Activated naive CD8-positive, alpha-beta T cell treated with anti-CD3 and anti-CD28 coated beads for 36 hours (primary cell): Measurements from ENCODE around the gene COL4A2. TPM values are rescaled to one million over a fixed set of nuclear protein-coding genes. Genes with fewer than 3 reads are reported as not detected.

ENCODE experiments used
- DNase-seq: peaks from one replicate; pipeline ENCODE4 v3.0.0; 2021
- H3K27ac Mint-ChIP-seq: one replicate; pipeline ENCODE4 v1.8.0; 2022; ENCODE audit warnings: mild to moderate bottlenecking, moderate library complexity, mixed read lengths
- H3K27me3 Mint-ChIP-seq: one replicate; pipeline ENCODE4 v1.8.0; 2022; ENCODE audit warnings: mild to moderate bottlenecking, mixed read lengths
- H3K36me3 Mint-ChIP-seq: one replicate; pipeline ENCODE4 v1.8.0; 2021; ENCODE audit warnings: mild to moderate bottlenecking, mixed read lengths
- H3K4me1 Mint-ChIP-seq: one replicate; pipeline ENCODE4 v1.8.0; 2021; ENCODE audit warnings: mixed read lengths
- H3K4me3 Mint-ChIP-seq: one replicate; pipeline ENCODE4 v1.8.0; 2022; ENCODE audit warnings: mild to moderate bottlenecking, moderate library complexity, mixed read lengths
- H3K9me3 Mint-ChIP-seq: one replicate; pipeline ENCODE4 v1.8.0; 2022; ENCODE audit warnings: mixed read lengths
- total RNA-seq, 2 experiments: library from RNA; stranded (reverse); gene quantifications; one replicate each; pipeline ENCODE4 v1.2.3, GENCODE V29; 2021

COL4A2 gene
- total RNA-seq = not detected

DNA sequence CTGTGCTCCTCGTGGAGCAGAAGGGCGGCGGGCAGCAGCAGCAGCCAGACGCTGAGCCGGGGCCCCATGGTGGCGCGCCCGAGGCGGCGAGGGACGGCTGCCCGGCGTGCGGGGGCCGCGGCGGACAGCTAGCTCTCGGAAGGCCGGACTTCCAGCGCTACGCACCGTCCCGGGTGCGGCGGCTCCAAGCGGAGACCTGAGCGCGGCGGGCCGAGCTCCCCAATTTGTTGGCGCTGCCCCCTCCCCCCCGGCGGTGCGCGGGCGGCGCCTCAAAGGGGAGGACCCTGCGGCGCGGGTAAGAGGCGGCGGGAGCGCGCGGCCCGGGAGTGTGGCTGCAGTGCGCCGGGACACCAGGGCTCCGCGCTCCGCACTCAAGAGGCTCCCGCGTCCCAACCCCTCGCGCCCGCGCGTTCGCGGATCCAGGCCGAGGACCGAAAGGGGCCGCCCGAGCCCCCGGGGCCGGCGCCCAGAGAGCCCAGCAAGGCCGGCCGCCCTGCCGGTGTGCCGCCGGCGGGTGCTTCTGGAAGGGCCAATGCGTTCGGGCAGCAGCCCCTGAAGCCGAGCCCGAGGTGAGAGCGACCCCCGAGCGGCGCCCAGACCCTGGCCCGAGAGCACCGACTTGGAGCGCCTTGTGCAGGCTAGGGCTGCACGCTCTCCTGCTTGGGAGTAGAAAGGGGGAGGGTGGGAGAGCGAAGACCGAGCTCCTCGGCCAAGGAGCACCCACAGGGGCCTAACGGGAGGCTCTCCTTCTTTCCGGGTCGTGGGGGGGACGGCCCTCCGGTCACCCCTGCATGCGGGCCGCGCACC, at the start of gene COL4A2, which contains the start of gene COL4A1:
Gene COL4A2 (plus strand): TSS at position 325 of the 807 bp plus-strand sequence. CDS start 620 bp downstream, outside the sequence.
Gene COL4A1 (minus strand): TSS at position 198 of the 807 bp plus-strand sequence. CDS start 130 bp downstream, at position 68.
- no peak for DNase-seq
- Mint-ChIP-seq H3K36me3 (no peaks in the 10 kb centered on the region), H3K4me1 (peaks cover 6% of the 10 kb centered on the region), H3K27me3 (peaks cover 90% of the 10 kb centered on the region), H3K9me3 (no peaks in the 10 kb centered on the region), H3K4me3 (no peak within 1 kb of the TSS), H3K27ac (no peak within 1 kb of the TSS)

GRCh38 chr13:110257408-110257807, 49.7 kb upstream of the COL4A2 start:
- Mint-ChIP-seq H3K36me3 (peaks cover 2% of the 10 kb centered on the region), H3K4me3 (no peak overlapping the region), H3K27ac (no peak overlapping the region), H3K4me1 (peaks cover 1% of the 10 kb centered on the region), H3K9me3 (peaks cover 6% of the 10 kb centered on the region), H3K27me3 (peaks cover 21% of the 10 kb centered on the region)
- no peak for DNase-seq

DNA sequence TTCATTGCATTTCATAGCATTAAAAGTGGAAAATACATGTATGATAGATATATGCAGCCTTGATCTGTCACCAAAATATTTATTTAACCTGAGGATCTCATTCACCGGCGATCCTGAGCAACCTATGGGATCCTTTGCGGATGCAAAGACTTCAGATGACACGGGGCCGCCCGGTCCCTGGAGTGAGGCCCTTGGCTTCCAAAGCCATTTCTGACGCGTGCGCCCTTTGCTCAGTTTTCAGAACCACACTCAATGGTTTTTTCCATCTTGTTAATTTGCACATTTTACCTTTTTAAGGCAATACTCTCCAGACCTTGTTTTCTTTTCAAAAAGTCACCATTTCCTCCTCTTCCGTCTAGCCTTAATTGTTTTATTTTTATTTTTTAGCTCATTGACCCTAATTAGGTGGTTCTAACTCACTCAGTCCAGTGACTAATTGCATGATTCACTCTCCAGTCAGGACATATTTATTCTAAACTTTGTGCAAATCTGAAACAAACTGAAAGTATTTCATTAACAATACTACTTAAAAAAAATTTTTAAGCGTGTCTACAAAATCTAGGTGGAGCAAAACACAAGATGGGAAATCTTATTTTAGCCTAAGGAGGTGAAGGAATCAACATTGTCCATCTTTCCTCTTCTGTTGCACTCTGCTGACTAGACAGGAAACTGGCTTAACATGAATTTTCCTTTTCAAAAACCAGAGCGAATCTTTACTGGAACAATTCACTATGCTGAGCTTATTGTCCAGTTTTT, 48.0 kb upstream of the COL4A2 start:
- DNase-seq = no peak
- no peak overlapping the region for H3K4me3 Mint-ChIP-seq
- H3K27me3 Mint-ChIP-seq = peaks cover 31% of the 10 kb centered on the region
- H3K4me1 Mint-ChIP-seq = peaks cover 1% of the 10 kb centered on the region
- peaks cover 2% of the 10 kb centered on the region for H3K36me3 Mint-ChIP-seq
- H3K27ac Mint-ChIP-seq = no peak overlapping the region
- H3K9me3 Mint-ChIP-seq = peaks cover 6% of the 10 kb centered on the region

DNA sequence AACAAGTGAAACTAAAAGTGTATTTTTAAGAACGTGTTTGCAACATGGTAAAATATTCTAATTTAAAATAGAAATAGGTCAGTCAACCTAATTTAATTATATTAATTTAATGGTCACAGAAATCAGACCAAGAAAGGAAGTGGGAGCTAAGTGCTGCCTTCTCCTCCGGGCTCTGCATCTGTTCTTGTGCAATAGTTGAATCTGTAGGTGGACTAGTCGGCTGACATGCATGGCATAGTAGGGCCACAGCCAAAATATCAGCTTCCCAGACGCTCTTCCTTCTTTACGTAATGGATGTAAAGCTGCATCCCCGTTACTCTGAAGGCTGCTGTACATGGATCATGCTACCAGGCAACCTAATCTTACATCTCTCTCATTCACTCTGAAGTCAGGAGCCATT, 47.4 kb upstream of the COL4A2 start:
- Mint-ChIP-seq H3K4me1 (peaks cover 1% of the 10 kb centered on the region), H3K27me3 (peaks cover 33% of the 10 kb centered on the region), H3K36me3 (peaks cover 2% of the 10 kb centered on the region), H3K27ac (no peak overlapping the region), H3K9me3 (peaks cover 6% of the 10 kb centered on the region), H3K4me3 (no peak overlapping the region)
- DNase-seq = no peak

- Mint-ChIP-seq H3K27ac (no peak overlapping the region), H3K4me3 (no peak overlapping the region), H3K27me3 (peaks cover 36% of the 10 kb centered on the region), H3K9me3 (no peaks in the 10 kb centered on the region), H3K36me3 (no peaks in the 10 kb centered on the region), H3K4me1 (peaks cover 1% of the 10 kb centered on the region)
- DNase-seq = no peak
Observed at GRCh38 chr13:110261166-110262081, 45.7 kb upstream of the COL4A2 start.

DNA sequence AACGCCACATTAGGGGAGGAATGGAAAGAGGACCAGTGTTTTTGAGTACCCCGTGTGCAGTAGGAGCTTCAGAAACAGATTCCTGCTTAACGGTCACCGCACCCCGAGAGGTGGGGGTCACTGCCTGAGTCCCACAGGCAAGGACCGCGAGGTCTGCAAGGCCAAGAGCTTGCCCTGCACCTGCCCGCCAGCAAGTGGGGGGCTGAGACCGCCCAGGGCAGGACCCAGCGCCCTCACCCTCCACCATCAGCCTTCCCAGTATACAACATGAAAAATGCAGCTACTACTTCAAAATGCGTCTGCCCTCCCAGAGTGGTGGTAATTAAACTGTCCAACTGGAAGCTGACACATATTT, 45.0 kb upstream of the COL4A2 start:
- H3K9me3 Mint-ChIP-seq = no peaks in the 10 kb centered on the region
- no peak overlapping the region for H3K4me3 Mint-ChIP-seq
- peaks cover 36% of the 10 kb centered on the region for H3K27me3 Mint-ChIP-seq
- H3K36me3 Mint-ChIP-seq = no peaks in the 10 kb centered on the region
- no peak overlapping the region for H3K27ac Mint-ChIP-seq
- no peak for DNase-seq
- peaks cover 1% of the 10 kb centered on the region for H3K4me1 Mint-ChIP-seq

GRCh38 chr13:110262508-110263291, 44.4 kb upstream of the COL4A2 start:
- Mint-ChIP-seq H3K4me3 (no peak overlapping the region), H3K27ac (no peak overlapping the region), H3K4me1 (no peaks in the 10 kb centered on the region), H3K36me3 (no peaks in the 10 kb centered on the region), H3K27me3 (peaks cover 36% of the 10 kb centered on the region), H3K9me3 (no peaks in the 10 kb centered on the region)
- DNase-seq = no peak

DNA sequence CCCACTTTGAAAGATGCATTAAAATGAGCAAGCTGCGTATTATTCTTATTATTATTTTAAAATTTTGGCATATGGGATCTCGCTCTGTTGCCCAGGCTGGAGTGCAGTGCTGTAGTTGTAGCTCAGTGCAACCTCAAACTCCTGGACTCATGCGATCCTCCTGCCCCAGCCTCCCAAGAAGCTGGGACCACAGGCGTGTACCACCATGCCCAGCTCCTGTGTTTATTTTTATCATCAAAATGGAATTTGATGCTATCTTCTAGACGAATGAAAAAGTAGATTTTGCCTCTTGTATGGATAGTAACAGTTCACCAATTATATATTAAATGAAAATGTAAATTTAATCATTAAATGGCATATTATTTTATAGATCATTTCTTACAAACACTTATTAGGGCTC, 43.7 kb upstream of the COL4A2 start:
- H3K4me3 Mint-ChIP-seq = no peak overlapping the region
- DNase-seq = no peak
- H3K27me3 Mint-ChIP-seq = peaks cover 32% of the 10 kb centered on the region
- no peaks in the 10 kb centered on the region for H3K9me3 Mint-ChIP-seq
- no peaks in the 10 kb centered on the region for H3K36me3 Mint-ChIP-seq
- no peaks in the 10 kb centered on the region for H3K4me1 Mint-ChIP-seq
- H3K27ac Mint-ChIP-seq = no peak overlapping the region

DNA sequence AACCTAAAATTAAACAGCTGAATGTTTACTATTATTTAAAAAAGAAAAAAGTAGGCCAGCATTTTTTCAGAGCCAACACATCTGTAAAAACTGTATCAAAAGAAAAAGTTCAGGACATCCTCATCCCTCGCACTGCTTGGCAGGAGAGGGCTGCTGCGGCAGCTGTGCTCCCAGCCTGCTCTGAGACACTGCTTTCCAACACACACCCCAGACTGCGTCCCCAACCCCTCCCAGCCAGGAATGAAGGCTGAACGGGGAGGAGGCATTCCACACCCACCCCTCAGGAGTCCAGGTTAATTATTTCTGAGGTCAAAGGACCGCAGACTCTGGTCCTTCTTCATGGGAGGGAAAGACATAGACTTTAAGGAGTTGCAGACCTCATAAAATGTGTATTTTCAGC, 43.2 kb upstream of the COL4A2 start:
- Mint-ChIP-seq H3K27me3 (peaks cover 32% of the 10 kb centered on the region), H3K4me1 (no peaks in the 10 kb centered on the region), H3K4me3 (no peak overlapping the region), H3K9me3 (no peaks in the 10 kb centered on the region), H3K27ac (no peak overlapping the region), H3K36me3 (no peaks in the 10 kb centered on the region)
- DNase-seq = no peak

- Mint-ChIP-seq H3K36me3 (no peaks in the 10 kb centered on the region), H3K27me3 (peaks cover 37% of the 10 kb centered on the region), H3K9me3 (no peaks in the 10 kb centered on the region)
Observed at GRCh38 chr13:110264685-110265275, 42.3 kb upstream of the COL4A2 start.

DNA sequence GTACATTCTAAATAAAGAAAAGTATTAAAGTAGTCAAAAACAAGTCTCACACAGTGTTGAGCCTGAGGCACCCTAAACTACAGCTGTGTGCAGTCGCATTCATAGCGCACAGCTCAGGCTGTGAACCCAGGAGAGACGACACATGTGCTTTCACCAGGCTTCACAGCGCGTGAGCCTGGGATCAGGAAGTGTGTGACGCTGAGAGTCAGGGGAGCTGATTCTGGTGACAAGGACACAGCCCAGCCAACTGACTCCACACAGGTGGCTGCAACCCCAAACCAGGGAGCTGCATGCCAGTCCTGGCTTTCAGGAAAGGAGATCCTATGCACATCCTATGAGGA, 41.8 kb upstream of the COL4A2 start:
- Mint-ChIP-seq H3K4me1 (no peaks in the 10 kb centered on the region), H3K4me3 (no peak overlapping the region), H3K27me3 (peaks cover 36% of the 10 kb centered on the region), H3K27ac (no peak overlapping the region), H3K36me3 (no peaks in the 10 kb centered on the region), H3K9me3 (no peaks in the 10 kb centered on the region)
- no peak for DNase-seq

More at GRCh38 chr13:110264685-110265275, 42.3 kb upstream of the COL4A2 start:
- no peak overlapping the region for H3K27ac Mint-ChIP-seq
- H3K4me3 Mint-ChIP-seq = no peak overlapping the region
- no peaks in the 10 kb centered on the region for H3K4me1 Mint-ChIP-seq
- DNase-seq = no peak

DNA sequence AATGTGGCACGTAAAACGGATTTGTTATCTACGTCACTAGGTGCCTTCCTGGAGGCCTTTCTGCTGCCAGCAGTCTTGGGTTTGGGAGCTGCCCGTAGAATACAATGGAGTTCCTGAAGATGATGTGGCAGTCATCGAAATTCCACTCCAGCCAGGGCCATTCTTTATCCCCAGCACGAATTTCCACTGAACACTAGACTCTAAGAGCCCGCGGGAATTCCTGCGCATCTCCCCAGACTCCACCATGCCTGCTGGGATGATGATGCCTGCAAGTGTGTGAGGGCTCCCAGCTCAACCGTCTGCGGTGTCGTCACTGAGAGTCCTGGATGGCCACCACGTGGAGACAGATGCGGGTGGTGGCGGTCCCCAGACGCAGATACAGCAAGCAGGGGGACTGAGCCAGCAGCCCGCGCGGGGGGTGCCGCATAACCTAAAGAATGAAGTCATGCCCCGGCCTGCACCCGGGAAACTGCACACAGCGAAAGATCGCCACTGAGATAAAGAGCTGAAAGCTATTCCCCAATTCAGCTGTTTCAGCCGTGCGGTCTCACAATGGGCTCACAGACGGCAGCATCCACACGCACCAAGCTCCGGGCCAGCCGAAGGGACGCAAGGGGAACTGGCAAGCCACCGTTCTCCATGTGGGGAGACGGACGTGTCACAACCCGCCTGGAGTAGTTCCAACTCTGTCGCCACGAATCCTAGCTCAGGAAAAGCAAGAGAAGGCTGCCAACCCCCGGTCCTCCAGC, 41.2 kb upstream of the COL4A2 start:
- DNase-seq = no peak
- no peak overlapping the region for H3K4me3 Mint-ChIP-seq
- no peaks in the 10 kb centered on the region for H3K36me3 Mint-ChIP-seq
- H3K4me1 Mint-ChIP-seq = no peaks in the 10 kb centered on the region
- H3K27me3 Mint-ChIP-seq = peaks cover 32% of the 10 kb centered on the region
- no peaks in the 10 kb centered on the region for H3K9me3 Mint-ChIP-seq
- H3K27ac Mint-ChIP-seq = no peak overlapping the region

- Mint-ChIP-seq H3K27me3 (peaks cover 32% of the 10 kb centered on the region), H3K9me3 (no peaks in the 10 kb centered on the region), H3K27ac (no peak overlapping the region), H3K4me3 (no peak overlapping the region), H3K4me1 (no peaks in the 10 kb centered on the region), H3K36me3 (no peaks in the 10 kb centered on the region)
- no peak for DNase-seq
Observed at GRCh38 chr13:110266431-110266809, 40.7 kb upstream of the COL4A2 start.
